Body of pancreas (tissue), 4 donors: ENCODE results near the gene MSANTD2. TPM values are rescaled to one million over a fixed set of nuclear protein-coding genes. Genes with fewer than 3 reads are reported as not detected.

Experiments
- ATAC-seq: fragments of 150-250 bp; one replicate; pipeline ENCODE4 v1.9.1; 2016
- DNase-seq, 4 donors: peaks; one replicate each; pipeline ENCODE4 v3.0.0-alpha.2; 2019
- H3K27ac ChIP-seq, 4 donors: fragments of 200-600 bp; sonication (generic); 1 replicate in 3 of 4; 2 replicates in 1 of 4; pipeline versions ENCODE4 v1.5.1 to v1.6.1; 2016 to 2019; ENCODE audit warnings: mild to moderate bottlenecking in 1 of 4, mixed read lengths in 1 of 4, moderate library complexity in 1 of 4
- H3K27me3 ChIP-seq, 2 donors: fragments of 200-600 bp; sonication (generic); one replicate each; pipeline ENCODE4 v1.6.0; 2016; ENCODE audit warnings: mild to moderate bottlenecking in 1 of 2
- H3K36me3 ChIP-seq, 2 donors: fragments of 200-600 bp; sonication (generic); replicated peaks in 1 of 2; 2 replicates each; pipeline ENCODE4 v1.5.1; 2016; ENCODE audit warnings: low read depth in 2 of 2; ENCODE audit not compliant: insufficient read depth in 1 of 2
- H3K4me1 ChIP-seq: fragments of 200-600 bp; sonication (generic); one replicate; pipeline ENCODE4 v1.6.0; 2016
- H3K4me3 ChIP-seq, 2 donors: fragments of 200-600 bp; sonication (generic); 1 replicate in 1 of 2; 2 replicates in 1 of 2; pipeline ENCODE4 v1.5.1; 2016 to 2019
- H3K9me3 ChIP-seq, 3 donors: fragments of 200-600 bp; sonication (generic); 1 replicate in 2 of 3; 2 replicates in 1 of 3; pipeline ENCODE4 v1.5.1; 2016
- POLR2A ChIP-seq, 3 donors: fragments of 450-650 bp; IDR thresholded peaks; one replicate each; pipeline ENCODE4 v1.6.1; 2016; ENCODE audit warnings: antibody characterized with exemption in 3 of 3, mild to moderate bottlenecking in 2 of 3
- WGBS, 2 donors: methylation state at CpG; one replicate each; pipeline ENCODE4 v1.1.5; 2017; 5-methylcytosine and 5-hydroxymethylcytosine counted together
- intact Hi-C: fragments of 100-400 bp; cut with DNase I; formaldehyde crosslinking; loops from one replicate; pipeline ENCODE4 v1.15.1; 2023
- total RNA-seq, 2 donors: library from RNA; depleted of rRNA; stranded (reverse); fragments of >200 nt; gene quantifications; one replicate each; pipeline ENCODE4 v1.1.0, GENCODE V29; 2016
- TF ChIP-seq, protein P1 (sequence below), 7 experiments: fragments of 450-650 bp in 4 of 7; fragments of 200-600 bp in 3 of 7; sonication (generic) in 3 of 7; IDR thresholded peaks; one replicate each; pipeline ENCODE4 v1.5.1; 2016 to 2019; ENCODE audit warnings: antibody characterized with exemption in 7 of 7

Gene MSANTD2
- total RNA-seq, 2 donors from 2014 or later: 13.0 to 23.7 TPM

GRCh38 chr11:124754710-124755109 is 45.5 kb downstream of the MSANTD2 start:
- H3K27me3 ChIP-seq: no peaks in the 10 kb centered on the region
- no peak for ATAC-seq
- intact Hi-C loops: no loop called here
- H3K27ac ChIP-seq: no peak overlapping the region
- peaks cover 17% of the 10 kb centered on the region for H3K4me1 ChIP-seq
- DNase-seq: no peak
- 76 to 79% methylated on average over 6 of the region's 6 CpGs for WGBS, 2 donors
- H3K4me3 ChIP-seq: no peak overlapping the region
- no peaks in the 10 kb centered on the region for H3K36me3 ChIP-seq
- no peaks in the 10 kb centered on the region for H3K9me3 ChIP-seq
- TF ChIP-seq, protein P1, sequence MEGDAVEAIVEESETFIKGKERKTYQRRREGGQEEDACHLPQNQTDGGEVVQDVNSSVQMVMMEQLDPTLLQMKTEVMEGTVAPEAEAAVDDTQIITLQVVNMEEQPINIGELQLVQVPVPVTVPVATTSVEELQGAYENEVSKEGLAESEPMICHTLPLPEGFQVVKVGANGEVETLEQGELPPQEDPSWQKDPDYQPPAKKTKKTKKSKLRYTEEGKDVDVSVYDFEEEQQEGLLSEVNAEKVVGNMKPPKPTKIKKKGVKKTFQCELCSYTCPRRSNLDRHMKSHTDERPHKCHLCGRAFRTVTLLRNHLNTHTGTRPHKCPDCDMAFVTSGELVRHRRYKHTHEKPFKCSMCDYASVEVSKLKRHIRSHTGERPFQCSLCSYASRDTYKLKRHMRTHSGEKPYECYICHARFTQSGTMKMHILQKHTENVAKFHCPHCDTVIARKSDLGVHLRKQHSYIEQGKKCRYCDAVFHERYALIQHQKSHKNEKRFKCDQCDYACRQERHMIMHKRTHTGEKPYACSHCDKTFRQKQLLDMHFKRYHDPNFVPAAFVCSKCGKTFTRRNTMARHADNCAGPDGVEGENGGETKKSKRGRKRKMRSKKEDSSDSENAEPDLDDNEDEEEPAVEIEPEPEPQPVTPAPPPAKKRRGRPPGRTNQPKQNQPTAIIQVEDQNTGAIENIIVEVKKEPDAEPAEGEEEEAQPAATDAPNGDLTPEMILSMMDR (IDR thresholded peaks at IDR 0.05): no peak
- no peak for TF ChIP-seq POLR2A (IDR thresholded peaks at IDR 0.05)

- Histone ChIP-seq H3K27me3 (no peaks in the 10 kb centered on the region), H3K4me3 (no peak overlapping the region), H3K36me3 (no peaks in the 10 kb centered on the region), H3K4me1 (peaks cover 14% of the 10 kb centered on the region), H3K9me3 (no peaks in the 10 kb centered on the region), H3K27ac (no peak overlapping the region)
- DNase-seq (no peak), ATAC-seq (no peak)
- TF ChIP-seq, protein P1 (IDR thresholded peaks at IDR 0.05): no peak
- no peak for TF ChIP-seq POLR2A (IDR thresholded peaks at IDR 0.05)
- 66 to 81% methylated on average over 4 of the region's 4 CpGs for WGBS, 2 donors
- intact Hi-C loops: no loop called here
Observed at GRCh38 chr11:124754309-124754708, 45.9 kb downstream of the MSANTD2 start.

DNA sequence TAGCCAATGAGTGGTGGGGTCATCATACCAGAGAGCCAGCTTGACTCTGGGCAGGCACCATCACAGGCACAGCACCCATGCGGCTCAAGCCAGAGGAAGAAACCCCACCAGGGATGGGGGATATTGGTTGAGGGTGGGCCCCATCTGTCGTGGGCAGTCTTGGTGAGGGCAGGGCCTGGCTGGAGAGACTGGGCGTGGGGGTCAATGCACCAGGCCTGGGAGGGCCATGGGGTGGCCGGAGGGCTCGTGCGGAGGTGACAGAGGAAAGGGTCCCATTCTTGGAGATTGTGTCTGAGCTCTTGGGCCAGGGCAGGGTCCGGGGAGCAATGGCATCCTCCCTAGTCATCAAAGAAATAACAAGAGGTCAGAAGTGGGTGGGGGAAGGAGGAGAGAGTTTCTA is 46.6 kb downstream of the MSANTD2 start:
- Histone ChIP-seq H3K4me1 (peaks cover 10% of the 10 kb centered on the region), H3K36me3 (no peaks in the 10 kb centered on the region), H3K27ac (no peak overlapping the region), H3K9me3 (no peaks in the 10 kb centered on the region), H3K27me3 (no peaks in the 10 kb centered on the region), H3K4me3 (no peak overlapping the region)
- TF ChIP-seq, protein P1 (IDR thresholded peaks at IDR 0.05): no peak
- no peak for TF ChIP-seq POLR2A (IDR thresholded peaks at IDR 0.05)
- intact Hi-C loops: no loop called here
- ATAC-seq (no peak), DNase-seq (no peak)
- WGBS, 2 donors: 85 to 88% methylated on average over 7 of the region's 7 CpGs

DNA sequence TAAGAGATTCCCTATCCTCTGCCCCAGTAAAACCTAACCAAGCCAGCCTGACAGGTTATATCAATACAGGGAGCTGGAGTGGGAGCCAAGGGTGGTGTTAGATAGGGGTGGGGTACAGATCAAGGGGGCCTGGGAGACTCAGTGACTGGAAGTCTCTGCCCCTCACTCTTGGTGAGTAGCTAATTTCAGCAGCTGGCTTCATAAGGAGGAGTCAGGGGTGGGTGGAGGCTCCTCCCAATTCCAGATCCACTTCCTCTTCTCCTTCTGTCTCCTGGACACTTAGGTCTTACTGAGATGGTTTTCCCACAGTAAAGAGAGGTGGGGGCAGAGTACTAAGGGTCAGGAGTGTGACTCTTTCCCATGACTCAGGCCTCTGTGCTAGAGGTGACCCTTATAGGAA is 47.0 kb downstream of the MSANTD2 start:
- Histone ChIP-seq H3K4me1 (peaks cover 6% of the 10 kb centered on the region), H3K27ac (no peak overlapping the region), H3K36me3 (no peaks in the 10 kb centered on the region), H3K9me3 (no peaks in the 10 kb centered on the region), H3K4me3 (no peak overlapping the region), H3K27me3 (no peaks in the 10 kb centered on the region)
- DNase-seq (no peak), ATAC-seq (no peak)
- no peak for TF ChIP-seq POLR2A (IDR thresholded peaks at IDR 0.05)
- TF ChIP-seq, protein P1 (IDR thresholded peaks at IDR 0.05): no peak
- intact Hi-C loops: no loop called here

- Histone ChIP-seq H3K4me3 (no peak overlapping the region), H3K27ac (no peak overlapping the region), H3K36me3 (no peaks in the 10 kb centered on the region), H3K4me1 (peaks cover 7% of the 10 kb centered on the region), H3K27me3 (no peaks in the 10 kb centered on the region), H3K9me3 (no peaks in the 10 kb centered on the region)
- DNase-seq: no peak
- no peak for TF ChIP-seq POLR2A (IDR thresholded peaks at IDR 0.05)
- TF ChIP-seq, protein P1 (IDR thresholded peaks at IDR 0.05): no peak
- 56 to 75% methylated on average over 10 of the region's 10 CpGs for WGBS, 2 donors
- ATAC-seq: no peak
- intact Hi-C loops: no loop called here
Observed at GRCh38 chr11:124752471-124753102, 47.6 kb downstream of the MSANTD2 start.
